ENCODE results near the gene RCOR3. TPM values are rescaled to one million over a fixed set of nuclear protein-coding genes. Genes with fewer than 3 reads are reported as not detected.

The RCOR3 gene
- total RNA-seq, 1 experiment from 2014 or later, result 12.7 TPM

- CTCF ChIA-PET, result interaction anchor here (0.6 to 1.2 kb wide), 6 partner anchors 10 to 334 kb away, joined by 3 to 5 read pairs (median 4); no protein-coding TSS in a partner anchor
- ATAC-seq, result peak; percentile 62
Observed at GRCh38 chr1:211323156-211324063, 64.2 kb downstream of the RCOR3 start.

DNA sequence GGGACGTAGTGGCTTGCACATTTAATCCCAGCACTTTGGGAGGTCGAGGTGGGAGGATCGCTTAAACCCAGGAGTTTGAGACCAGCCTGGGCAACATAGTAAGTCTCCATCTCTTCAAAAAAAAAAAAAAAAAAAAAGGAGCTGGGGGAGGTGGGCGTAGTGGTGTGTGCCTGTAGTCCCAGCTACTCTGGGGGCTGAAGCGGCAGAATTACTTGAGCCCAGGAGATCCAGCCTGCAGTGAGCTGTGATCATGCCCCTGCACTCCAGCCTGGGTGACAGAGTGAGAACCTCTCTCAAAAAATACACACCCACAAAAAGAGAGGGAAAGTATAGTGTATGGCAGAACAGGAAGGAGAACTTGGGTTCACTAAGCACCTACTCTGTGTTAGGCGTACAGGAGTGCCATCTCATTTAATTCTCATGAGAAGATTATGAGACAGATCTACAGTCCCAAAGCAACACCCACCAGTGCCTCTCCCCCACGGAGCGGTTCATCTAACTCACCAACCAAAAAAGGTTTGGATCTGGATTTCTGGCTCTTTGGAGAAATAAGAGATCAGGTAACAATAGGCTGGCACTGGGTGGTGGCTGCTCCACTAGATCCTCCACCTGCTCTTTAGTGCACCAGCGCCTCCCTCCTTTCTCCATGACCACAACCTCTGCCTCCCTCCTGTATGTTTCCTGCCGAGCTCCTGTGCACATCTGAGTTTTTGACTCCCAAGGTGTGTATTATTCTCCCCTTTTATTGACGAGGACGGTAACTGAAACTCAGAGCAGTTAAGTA, 66.0 kb downstream of the RCOR3 start:
- no peak overlapping the region for H3K27ac ChIP-seq (ENCODE audit: low read length)
- H3K79me2 ChIP-seq (ENCODE audit: low read length), result no peaks in the 10 kb centered on the region
- DNase-seq, result no peak
- H2AFZ ChIP-seq (ENCODE audit: low read length), result no peak overlapping the region
- no peak for ATAC-seq
- H3K36me3 ChIP-seq (ENCODE audit: low read depth, low read length), result no peaks in the 10 kb centered on the region
- TF ChIP-seq EZH2phosphoT487 (IDR thresholded peaks at IDR 0.05; ENCODE audit: borderline replicate concordance, low read length), result no peak
- TF ChIP-seq, protein P1, sequence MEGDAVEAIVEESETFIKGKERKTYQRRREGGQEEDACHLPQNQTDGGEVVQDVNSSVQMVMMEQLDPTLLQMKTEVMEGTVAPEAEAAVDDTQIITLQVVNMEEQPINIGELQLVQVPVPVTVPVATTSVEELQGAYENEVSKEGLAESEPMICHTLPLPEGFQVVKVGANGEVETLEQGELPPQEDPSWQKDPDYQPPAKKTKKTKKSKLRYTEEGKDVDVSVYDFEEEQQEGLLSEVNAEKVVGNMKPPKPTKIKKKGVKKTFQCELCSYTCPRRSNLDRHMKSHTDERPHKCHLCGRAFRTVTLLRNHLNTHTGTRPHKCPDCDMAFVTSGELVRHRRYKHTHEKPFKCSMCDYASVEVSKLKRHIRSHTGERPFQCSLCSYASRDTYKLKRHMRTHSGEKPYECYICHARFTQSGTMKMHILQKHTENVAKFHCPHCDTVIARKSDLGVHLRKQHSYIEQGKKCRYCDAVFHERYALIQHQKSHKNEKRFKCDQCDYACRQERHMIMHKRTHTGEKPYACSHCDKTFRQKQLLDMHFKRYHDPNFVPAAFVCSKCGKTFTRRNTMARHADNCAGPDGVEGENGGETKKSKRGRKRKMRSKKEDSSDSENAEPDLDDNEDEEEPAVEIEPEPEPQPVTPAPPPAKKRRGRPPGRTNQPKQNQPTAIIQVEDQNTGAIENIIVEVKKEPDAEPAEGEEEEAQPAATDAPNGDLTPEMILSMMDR (conservative IDR thresholded peaks at IDR 0.05; ENCODE audit: low read depth, low read length), result no peak
- TF ChIP-seq EZH2 (IDR thresholded peaks at IDR 0.05; ENCODE audit: low read length, unreplicated experiment), result no peak
- H3K9me2 ChIP-seq (replicated peaks; ENCODE audit: low read length), result no peaks in the 10 kb centered on the region
- no peaks in the 10 kb centered on the region for H4K20me1 ChIP-seq (ENCODE audit: low read length)
- no peak overlapping the region for H3K4me2 ChIP-seq (ENCODE audit: low read length)
- H3K9ac ChIP-seq (ENCODE audit: low read length), result no peak overlapping the region
- POLR2A ChIA-PET (ENCODE audit: unreplicated experiment), result no interaction called here
- intact Hi-C loops (cut with micrococcal nuclease), result loop anchor here (5.0 kb wide), 1 partner anchor 252 kb away; the partner anchor contains the start of gene SLC30A1
- CTCF ChIA-PET, result interaction anchor here (0.5 to 0.6 kb wide), 2 partner anchors 17 to 737 kb away, joined by 3 to 15 read pairs; no protein-coding TSS in a partner anchor
- H3K4me1 ChIP-seq (ENCODE audit: insufficient read depth, low read length), result peaks cover 24% of the 10 kb centered on the region
- no peak overlapping the region for H3K4me3 ChIP-seq (ENCODE audit: low read length)
- H3F3A ChIP-seq (ENCODE audit: low read length, unreplicated experiment), result no peaks in the 10 kb centered on the region
- no TSS peak for BruUV-seq (replicated peaks)
- H3K9me3 ChIP-seq (ENCODE audit: low read length), result no peaks in the 10 kb centered on the region
- no peaks in the 10 kb centered on the region for H3K27me3 ChIP-seq (ENCODE audit: low read length)

More at GRCh38 chr1:211323156-211324063, 64.2 kb downstream of the RCOR3 start:
- POLR2A ChIA-PET (ENCODE audit: unreplicated experiment), result no interaction called here
- H2AFZ ChIP-seq (ENCODE audit: low read length), result no peak overlapping the region
- no peaks in the 10 kb centered on the region for H3K27me3 ChIP-seq (ENCODE audit: low read length)
- no peaks in the 10 kb centered on the region for H3F3A ChIP-seq (ENCODE audit: low read length, unreplicated experiment)
- H3K9ac ChIP-seq (ENCODE audit: low read length), result no peak overlapping the region
- H3K9me3 ChIP-seq (ENCODE audit: low read length), result no peaks in the 10 kb centered on the region
- H3K9me2 ChIP-seq (replicated peaks; ENCODE audit: low read length), result no peaks in the 10 kb centered on the region
- TF ChIP-seq, protein P1 (conservative IDR thresholded peaks at IDR 0.05; ENCODE audit: low read depth, low read length), result peak; percentile 97
- TF ChIP-seq EZH2 (IDR thresholded peaks at IDR 0.05; ENCODE audit: low read length, unreplicated experiment), result no peak
- TF ChIP-seq EZH2phosphoT487 (IDR thresholded peaks at IDR 0.05; ENCODE audit: borderline replicate concordance, low read length), result no peak
- H3K36me3 ChIP-seq (ENCODE audit: low read depth, low read length), result no peaks in the 10 kb centered on the region
- H3K4me1 ChIP-seq (ENCODE audit: insufficient read depth, low read length), result peaks cover 17% of the 10 kb centered on the region
- no peaks in the 10 kb centered on the region for H4K20me1 ChIP-seq (ENCODE audit: low read length)
- DNase-seq, result peak; percentile 76
- intact Hi-C loops (cut with micrococcal nuclease), result loop anchor here (1.0 to 5.0 kb wide), 5 partner anchors 30 to 332 kb away; partner anchors contain the start of gene SLC30A1
- no peak overlapping the region for H3K4me2 ChIP-seq (ENCODE audit: low read length)
- BruUV-seq (replicated peaks), result no TSS peak
- no peak overlapping the region for H3K4me3 ChIP-seq (ENCODE audit: low read length)
- no peak overlapping the region for H3K27ac ChIP-seq (ENCODE audit: low read length)
- H3K79me2 ChIP-seq (ENCODE audit: low read length), result no peaks in the 10 kb centered on the region

Measured in PC-3 (cell line).